SK-N-SH treated with all-trans-retinoic acid at 6 μM for 48 hours (cell line): ENCODE data around the gene FYN.

Experiments used
- ATAC-seq: fragments of 200-7000 bp; cut with Tn5 transposase; 3 replicates; pipeline ENCODE4 v1.9.1; 2020; ENCODE audit warnings: mild to moderate bottlenecking, moderate library complexity
- ARNTL ChIP-seq: fragments of 450-650 bp; formaldehyde crosslinking; IDR thresholded peaks from 2 replicates; pipeline ENCODE4 v1.5.0; 2020; ENCODE audit warnings: low read depth, mild to moderate bottlenecking, moderate library complexity, borderline replicate concordance
- CREB5 ChIP-seq: fragments of 250-450 bp; sonication (Bioruptor Pico); IDR thresholded peaks from 2 replicates; pipeline ENCODE4 v1.5.1; 2020; ENCODE audit warnings: low read depth, mild to moderate bottlenecking, moderate library complexity
- CSDC2 ChIP-seq: fragments of 250-450 bp; sonication (Bioruptor Pico); IDR thresholded peaks from 2 replicates; pipeline ENCODE4 v1.5.0; 2020; ENCODE audit warnings: mild to moderate bottlenecking, moderate library complexity
- ESRRG ChIP-seq: fragments of 250-450 bp; sonication (Bioruptor Pico); IDR thresholded peaks from 2 replicates; pipeline ENCODE4 v1.6.1; 2021; ENCODE audit warnings: mild to moderate bottlenecking
- GLIS3 ChIP-seq: fragments of 250-450 bp; sonication (Bioruptor Pico); IDR thresholded peaks from 2 replicates; pipeline ENCODE4 v1.5.0; 2020; ENCODE audit warnings: mild to moderate bottlenecking, moderate library complexity
- ISL1 ChIP-seq: fragments of 250-450 bp; sonication (Bioruptor Pico); IDR thresholded peaks from 2 replicates; pipeline ENCODE4 v2.1.2; 2022; ENCODE audit warnings: mild to moderate bottlenecking, moderate library complexity
- OSR1 ChIP-seq: fragments of 250-450 bp; sonication (Bioruptor Pico); IDR thresholded peaks from 2 replicates; pipeline ENCODE4 v1.8.0; 2022; ENCODE audit warnings: moderate library complexity, mild to moderate bottlenecking, inconsistent platforms
- PPARA ChIP-seq: fragments of 250-450 bp; sonication (Bioruptor Pico); IDR thresholded peaks from 2 replicates; pipeline ENCODE4 v1.5.0; 2020; ENCODE audit warnings: mild to moderate bottlenecking, borderline replicate concordance
- SNAI2 ChIP-seq: fragments of 250-450 bp; sonication (Bioruptor Pico); IDR thresholded peaks from 2 replicates; pipeline ENCODE4 v1.5.0; 2020; ENCODE audit warnings: mild to moderate bottlenecking, moderate library complexity
- TOX ChIP-seq: fragments of 250-450 bp; sonication (Bioruptor Pico); IDR thresholded peaks from 2 replicates; pipeline ENCODE4 v1.8.0; 2021; ENCODE audit warnings: mild to moderate bottlenecking, moderate library complexity, borderline replicate concordance
- ZC3H10 ChIP-seq: fragments of 250-450 bp; sonication (Bioruptor Pico); IDR thresholded peaks from 2 replicates; pipeline ENCODE4 v1.5.1; 2021; ENCODE audit warnings: mild to moderate bottlenecking, moderate library complexity
- ZFP30 ChIP-seq: fragments of 450-650 bp; formaldehyde crosslinking; IDR thresholded peaks from 2 replicates; pipeline ENCODE4 v1.5.0; 2022; ENCODE audit warnings: mild to moderate bottlenecking, moderate library complexity
- ZNF565 ChIP-seq: fragments of 450-650 bp; formaldehyde crosslinking; conservative IDR thresholded peaks from 2 replicates; pipeline ENCODE4 v1.5.0; 2020; ENCODE audit warnings: low read depth, mild to moderate bottlenecking, moderate library complexity
- ZNF70 ChIP-seq: fragments of 450-650 bp; formaldehyde crosslinking; IDR thresholded peaks from 2 replicates; pipeline ENCODE4 v1.5.0; 2020; ENCODE audit warnings: mild to moderate bottlenecking, moderate library complexity
- ZNF8 ChIP-seq: fragments of 450-650 bp; formaldehyde crosslinking; IDR thresholded peaks from 2 replicates; pipeline ENCODE4 v1.5.0; 2020; ENCODE audit warnings: mild to moderate bottlenecking, moderate library complexity
- TF ChIP-seq, protein P1 (sequence below): fragments of 250-450 bp; sonication (Bioruptor Pico); IDR thresholded peaks from 2 replicates; pipeline ENCODE4 v1.5.0; 2020; ENCODE audit warnings: mild to moderate bottlenecking, moderate library complexity
- TF ChIP-seq, protein P2 (sequence below): fragments of 250-450 bp; sonication (Bioruptor Pico); IDR thresholded peaks from 2 replicates; pipeline ENCODE4 v1.5.1; 2021; ENCODE audit warnings: mild to moderate bottlenecking, moderate library complexity
- TF ChIP-seq, protein P3 (sequence below): fragments of 250-450 bp; sonication (Bioruptor Pico); IDR thresholded peaks from 2 replicates; pipeline ENCODE4 v1.8.0; 2020; ENCODE audit warnings: mild to moderate bottlenecking, moderate library complexity, borderline replicate concordance

FYN gene

GRCh38 chr6:111679126-111679858 is 194.0 kb downstream of the FYN start (continued):
- TF ChIP-seq, protein P1, sequence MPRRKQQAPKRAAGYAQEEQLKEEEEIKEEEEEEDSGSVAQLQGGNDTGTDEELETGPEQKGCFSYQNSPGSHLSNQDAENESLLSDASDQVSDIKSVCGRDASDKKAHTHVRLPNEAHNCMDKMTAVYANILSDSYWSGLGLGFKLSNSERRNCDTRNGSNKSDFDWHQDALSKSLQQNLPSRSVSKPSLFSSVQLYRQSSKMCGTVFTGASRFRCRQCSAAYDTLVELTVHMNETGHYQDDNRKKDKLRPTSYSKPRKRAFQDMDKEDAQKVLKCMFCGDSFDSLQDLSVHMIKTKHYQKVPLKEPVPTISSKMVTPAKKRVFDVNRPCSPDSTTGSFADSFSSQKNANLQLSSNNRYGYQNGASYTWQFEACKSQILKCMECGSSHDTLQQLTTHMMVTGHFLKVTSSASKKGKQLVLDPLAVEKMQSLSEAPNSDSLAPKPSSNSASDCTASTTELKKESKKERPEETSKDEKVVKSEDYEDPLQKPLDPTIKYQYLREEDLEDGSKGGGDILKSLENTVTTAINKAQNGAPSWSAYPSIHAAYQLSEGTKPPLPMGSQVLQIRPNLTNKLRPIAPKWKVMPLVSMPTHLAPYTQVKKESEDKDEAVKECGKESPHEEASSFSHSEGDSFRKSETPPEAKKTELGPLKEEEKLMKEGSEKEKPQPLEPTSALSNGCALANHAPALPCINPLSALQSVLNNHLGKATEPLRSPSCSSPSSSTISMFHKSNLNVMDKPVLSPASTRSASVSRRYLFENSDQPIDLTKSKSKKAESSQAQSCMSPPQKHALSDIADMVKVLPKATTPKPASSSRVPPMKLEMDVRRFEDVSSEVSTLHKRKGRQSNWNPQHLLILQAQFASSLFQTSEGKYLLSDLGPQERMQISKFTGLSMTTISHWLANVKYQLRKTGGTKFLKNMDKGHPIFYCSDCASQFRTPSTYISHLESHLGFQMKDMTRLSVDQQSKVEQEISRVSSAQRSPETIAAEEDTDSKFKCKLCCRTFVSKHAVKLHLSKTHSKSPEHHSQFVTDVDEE (CRISPR knock-in tag) = no peak
- TF ChIP-seq GLIS3 (no peak), OSR1 (CRISPR knock-in tag) (no peak), ZFP30 (CRISPR knock-in tag) (no peak), CSDC2 (CRISPR knock-in tag) (no peak), ZNF565 (no peak), ARNTL (no peak)
- TF ChIP-seq, protein P2, sequence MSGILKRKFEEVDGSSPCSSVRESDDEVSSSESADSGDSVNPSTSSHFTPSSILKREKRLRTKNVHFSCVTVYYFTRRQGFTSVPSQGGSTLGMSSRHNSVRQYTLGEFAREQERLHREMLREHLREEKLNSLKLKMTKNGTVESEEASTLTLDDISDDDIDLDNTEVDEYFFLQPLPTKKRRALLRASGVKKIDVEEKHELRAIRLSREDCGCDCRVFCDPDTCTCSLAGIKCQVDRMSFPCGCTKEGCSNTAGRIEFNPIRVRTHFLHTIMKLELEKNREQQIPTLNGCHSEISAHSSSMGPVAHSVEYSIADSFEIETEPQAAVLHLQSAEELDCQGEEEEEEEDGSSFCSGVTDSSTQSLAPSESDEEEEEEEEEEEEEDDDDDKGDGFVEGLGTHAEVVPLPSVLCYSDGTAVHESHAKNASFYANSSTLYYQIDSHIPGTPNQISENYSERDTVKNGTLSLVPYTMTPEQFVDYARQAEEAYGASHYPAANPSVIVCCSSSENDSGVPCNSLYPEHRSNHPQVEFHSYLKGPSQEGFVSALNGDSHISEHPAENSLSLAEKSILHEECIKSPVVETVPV (CRISPR knock-in tag) = no peak
- TF ChIP-seq, all 23 proteins: peak for 0

DNA sequence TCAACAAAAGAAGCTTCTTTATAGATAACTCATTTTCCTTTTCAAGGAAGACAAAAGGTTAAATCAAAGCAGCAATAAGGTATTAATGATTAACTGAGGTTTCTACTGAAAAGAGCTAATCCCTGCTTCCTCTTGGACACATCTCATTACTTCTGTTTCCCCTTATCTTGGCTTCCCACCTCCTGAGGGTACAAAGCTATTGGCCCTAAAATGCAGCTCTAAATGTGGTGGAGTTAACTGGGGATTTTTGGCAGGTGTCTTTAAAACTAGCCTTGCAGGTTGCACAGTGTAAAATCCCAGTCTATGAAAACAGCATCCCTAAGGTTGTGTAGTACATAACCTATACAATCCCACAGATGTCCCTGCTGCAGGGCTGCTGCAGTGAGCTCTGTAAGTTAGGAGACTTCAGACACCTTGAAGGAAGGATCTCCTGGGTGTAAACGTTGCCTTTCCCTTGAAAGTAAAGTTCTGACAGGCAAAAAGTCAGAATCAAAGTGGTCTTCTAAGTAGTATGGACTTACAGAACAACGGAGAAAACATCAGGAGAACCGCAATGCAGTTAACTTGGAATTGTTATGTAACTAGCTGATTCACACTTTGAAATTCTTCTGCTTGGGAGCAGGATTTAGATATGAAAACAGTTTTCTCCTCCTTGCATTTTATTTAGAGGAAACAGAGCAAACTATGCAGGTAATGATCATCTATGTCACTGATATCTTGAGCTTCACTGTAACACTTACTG is 195.8 kb downstream of the FYN start:
- TF ChIP-seq ZNF70 (CRISPR knock-in tag) (no peak), ESRRG (CRISPR knock-in tag) (no peak), ISL1 (no peak), SNAI2 (CRISPR knock-in tag) (no peak), TOX (CRISPR knock-in tag) (no peak), PPARA (CRISPR knock-in tag) (no peak), CSDC2 (CRISPR knock-in tag) (no peak), ZC3H10 (no peak), ZFP30 (CRISPR knock-in tag) (no peak), GLIS3 (no peak), ZNF8 (no peak), CREB5 (CRISPR knock-in tag) (no peak)
- TF ChIP-seq, protein P3, sequence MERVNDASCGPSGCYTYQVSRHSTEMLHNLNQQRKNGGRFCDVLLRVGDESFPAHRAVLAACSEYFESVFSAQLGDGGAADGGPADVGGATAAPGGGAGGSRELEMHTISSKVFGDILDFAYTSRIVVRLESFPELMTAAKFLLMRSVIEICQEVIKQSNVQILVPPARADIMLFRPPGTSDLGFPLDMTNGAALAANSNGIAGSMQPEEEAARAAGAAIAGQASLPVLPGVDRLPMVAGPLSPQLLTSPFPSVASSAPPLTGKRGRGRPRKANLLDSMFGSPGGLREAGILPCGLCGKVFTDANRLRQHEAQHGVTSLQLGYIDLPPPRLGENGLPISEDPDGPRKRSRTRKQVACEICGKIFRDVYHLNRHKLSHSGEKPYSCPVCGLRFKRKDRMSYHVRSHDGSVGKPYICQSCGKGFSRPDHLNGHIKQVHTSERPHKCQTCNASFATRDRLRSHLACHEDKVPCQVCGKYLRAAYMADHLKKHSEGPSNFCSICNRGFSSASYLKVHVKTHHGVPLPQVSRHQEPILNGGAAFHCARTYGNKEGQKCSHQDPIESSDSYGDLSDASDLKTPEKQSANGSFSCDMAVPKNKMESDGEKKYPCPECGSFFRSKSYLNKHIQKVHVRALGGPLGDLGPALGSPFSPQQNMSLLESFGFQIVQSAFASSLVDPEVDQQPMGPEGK (CRISPR knock-in tag) = no peak
- TF ChIP-seq, all 23 proteins: peak for 0
- ATAC-seq = no peak

GRCh38 chr6:111676383-111676782 is 196.9 kb downstream of the FYN start:
- ATAC-seq = no peak
- TF ChIP-seq, protein P1 (CRISPR knock-in tag) = no peak
- TF ChIP-seq, all 23 proteins: peak for 0
